GM21447 (cell line): ENCODE measurements around the gene LAMB4.
A peak's percentile ranks its signal among the peaks of the same experiment; 100 is the strongest.

Experiments
- ATAC-seq: cut with Tn5 transposase; IDR thresholded peaks from one replicate; pipeline ENCODE4 v1.9.1; 2021; ENCODE audit not compliant: unreplicated experiment

LAMB4 gene

DNA sequence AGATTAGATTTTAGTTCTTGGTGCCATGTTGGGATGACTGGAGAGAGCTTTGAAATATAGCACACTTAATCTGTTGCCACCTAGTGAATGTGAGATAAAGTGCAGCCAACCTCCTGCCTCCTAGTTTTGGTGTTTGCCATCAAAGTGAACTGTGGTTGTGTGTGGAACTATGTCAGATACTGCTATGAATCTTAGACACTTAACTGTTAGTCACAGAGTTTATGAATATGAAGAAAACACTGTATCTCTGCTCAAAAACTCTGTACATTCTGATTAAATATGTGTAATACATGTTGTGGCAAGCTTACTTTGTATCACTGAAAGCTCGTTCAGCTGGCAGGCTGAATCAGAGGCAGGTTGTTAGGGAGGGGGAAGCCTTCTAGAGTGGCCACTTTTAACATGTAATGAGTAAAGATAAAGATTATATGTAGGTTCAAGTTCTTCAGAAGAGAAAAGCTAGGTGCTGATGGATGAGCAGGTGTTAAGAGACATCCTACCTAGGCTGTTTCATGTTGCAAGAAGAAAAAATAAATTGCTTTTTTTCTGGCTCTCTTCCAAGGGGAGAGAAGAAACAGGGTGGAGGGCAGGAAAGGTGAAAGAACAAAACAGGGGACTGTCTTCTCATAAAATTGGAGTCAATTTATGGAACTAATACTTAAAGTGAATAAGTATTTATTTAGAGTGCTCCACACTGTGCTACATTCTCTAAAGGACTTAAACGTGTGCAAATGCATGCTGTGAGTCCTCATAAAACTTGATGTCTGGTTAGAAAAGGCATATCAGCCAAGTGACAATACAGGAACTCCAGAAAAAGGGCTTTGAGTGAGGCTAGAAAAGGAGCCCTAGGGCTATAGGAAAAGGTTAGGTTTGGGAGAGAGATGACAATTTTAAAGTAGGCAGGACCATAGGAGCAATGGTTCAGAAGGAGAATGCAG, 113.1 kb downstream of the LAMB4 start:
- no peak for ATAC-seq

DNA sequence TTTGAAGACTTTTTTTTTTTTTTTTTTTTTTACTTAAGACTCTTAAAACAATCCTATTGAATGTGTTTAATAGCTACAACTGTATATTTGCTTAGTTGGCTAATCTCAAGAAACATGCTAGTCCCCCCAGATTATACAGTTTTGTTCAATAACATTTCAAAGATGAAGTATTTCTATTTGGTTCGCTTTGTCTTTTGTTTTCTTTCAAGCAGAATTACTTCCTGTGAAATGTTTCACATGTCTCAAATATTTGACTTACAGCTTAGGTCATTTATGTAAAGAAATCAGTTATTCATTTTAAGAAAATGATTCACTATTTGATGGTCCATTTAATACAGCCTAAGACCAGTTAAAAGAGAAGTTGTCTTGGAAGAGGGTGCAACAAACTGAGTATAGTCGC, 114.4 kb downstream of the LAMB4 start:
- ATAC-seq = no peak

GRCh38 chr7:108014747-108015682, 115.1 kb downstream of the LAMB4 start:
- ATAC-seq = no peak

GRCh38 chr7:108014215-108014614, 115.9 kb downstream of the LAMB4 start:
- no peak for ATAC-seq

DNA sequence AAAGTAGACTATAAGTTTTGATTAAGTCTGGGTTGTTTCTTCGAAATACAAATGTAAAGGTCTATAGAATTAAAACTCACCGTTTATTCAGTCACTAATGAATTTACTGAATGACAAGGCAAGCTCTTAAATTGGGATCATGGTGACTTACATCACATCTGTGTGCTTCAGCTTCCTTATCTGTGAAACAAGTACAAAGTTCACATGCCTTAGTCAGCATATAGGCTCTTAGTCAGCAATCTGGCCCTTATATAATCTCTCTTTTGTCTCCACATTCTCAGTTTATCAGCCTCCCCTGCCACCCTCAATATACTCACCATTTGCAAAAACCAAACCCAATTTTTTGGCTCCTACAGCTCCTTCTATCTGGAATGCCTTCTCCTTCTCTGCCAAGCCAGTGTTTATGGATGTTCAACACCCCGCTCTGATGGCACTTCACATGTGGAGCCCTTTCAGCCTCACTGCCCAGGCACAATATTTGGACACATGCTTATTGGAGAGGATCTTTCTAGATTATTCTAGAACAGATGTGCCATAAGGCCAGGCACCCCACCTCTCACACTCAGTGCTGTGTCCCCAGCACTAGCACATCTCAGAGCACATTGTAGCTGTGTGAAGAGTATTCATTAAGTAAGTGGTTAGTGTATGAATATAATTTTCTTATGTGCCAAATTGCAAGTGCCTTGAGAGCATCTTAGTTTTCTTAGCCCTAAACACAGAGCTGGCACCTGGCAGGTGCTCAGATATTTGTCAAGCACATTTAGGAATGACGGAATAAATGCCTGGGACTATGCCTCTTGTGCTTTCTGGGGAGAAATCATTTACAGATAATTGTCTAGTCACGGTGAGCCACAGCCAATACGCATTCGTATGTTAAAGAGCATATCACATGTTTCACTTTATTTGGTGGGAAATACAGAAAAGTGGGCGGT, 117.4 kb downstream of the LAMB4 start:
- no peak for ATAC-seq

- no peak for ATAC-seq
Observed at GRCh38 chr7:108010377-108010776, 119.8 kb downstream of the LAMB4 start.

DNA sequence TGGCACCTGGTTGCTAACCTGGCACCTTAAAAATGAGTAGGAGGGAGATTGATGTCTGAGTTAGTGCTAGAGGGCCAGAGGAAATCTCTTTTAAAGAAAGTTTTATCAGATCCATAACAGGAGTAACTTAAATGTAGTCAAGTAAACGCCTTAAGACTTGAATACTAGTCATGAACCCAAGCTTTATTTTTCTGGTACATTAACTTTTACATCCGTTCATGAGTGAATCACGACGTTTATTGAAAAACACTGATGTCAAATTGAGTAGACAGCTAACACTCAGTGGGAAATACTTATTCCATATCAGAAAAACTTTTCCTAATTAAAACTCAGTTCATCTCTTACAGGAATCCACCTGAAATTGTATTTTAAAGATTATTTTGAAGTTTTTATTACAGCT, 120.3 kb downstream of the LAMB4 start:
- ATAC-seq = no peak

GRCh38 chr7:108008827-108009226, 121.3 kb downstream of the LAMB4 start:
- ATAC-seq = no peak

DNA sequence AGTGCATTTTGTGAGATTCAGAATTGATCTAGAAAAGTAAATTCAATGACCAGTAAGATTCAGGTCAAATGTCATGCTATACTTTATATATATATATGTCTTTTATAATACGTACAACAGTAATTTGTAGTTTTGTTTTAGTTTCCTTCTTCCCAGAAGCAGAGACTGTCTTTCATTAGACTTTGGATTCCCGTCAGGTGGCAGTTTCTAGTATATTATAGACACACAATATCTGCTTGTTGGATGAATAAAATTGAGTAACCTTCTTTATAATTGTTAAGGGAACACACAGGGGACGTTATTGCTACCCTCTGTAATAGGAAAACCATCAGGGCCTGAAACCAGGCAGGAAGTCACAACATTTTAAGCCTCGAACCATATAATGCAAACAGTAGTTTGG, 121.9 kb downstream of the LAMB4 start:
- ATAC-seq = no peak

GRCh38 chr7:108007762-108008161, 122.4 kb downstream of the LAMB4 start:
- no peak for ATAC-seq

DNA sequence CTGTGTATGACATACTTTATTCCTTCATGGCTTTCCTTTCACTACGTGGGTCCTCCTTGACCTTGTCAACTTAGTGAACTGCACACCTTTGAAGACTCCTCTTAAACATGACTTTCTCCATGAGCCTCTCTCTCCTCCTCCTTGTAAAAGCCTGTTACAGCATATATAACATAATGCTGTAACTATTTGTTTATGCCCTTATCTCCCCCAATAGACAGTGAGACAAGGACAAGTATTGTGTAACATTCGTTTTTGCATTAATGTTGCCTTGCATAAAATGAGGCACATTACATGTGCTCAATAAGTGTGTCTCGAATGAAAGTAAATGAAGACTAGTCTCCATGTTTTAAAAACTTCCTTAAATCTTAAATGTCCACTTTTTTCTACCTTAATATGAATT, 122.9 kb downstream of the LAMB4 start:
- ATAC-seq = no peak

DNA sequence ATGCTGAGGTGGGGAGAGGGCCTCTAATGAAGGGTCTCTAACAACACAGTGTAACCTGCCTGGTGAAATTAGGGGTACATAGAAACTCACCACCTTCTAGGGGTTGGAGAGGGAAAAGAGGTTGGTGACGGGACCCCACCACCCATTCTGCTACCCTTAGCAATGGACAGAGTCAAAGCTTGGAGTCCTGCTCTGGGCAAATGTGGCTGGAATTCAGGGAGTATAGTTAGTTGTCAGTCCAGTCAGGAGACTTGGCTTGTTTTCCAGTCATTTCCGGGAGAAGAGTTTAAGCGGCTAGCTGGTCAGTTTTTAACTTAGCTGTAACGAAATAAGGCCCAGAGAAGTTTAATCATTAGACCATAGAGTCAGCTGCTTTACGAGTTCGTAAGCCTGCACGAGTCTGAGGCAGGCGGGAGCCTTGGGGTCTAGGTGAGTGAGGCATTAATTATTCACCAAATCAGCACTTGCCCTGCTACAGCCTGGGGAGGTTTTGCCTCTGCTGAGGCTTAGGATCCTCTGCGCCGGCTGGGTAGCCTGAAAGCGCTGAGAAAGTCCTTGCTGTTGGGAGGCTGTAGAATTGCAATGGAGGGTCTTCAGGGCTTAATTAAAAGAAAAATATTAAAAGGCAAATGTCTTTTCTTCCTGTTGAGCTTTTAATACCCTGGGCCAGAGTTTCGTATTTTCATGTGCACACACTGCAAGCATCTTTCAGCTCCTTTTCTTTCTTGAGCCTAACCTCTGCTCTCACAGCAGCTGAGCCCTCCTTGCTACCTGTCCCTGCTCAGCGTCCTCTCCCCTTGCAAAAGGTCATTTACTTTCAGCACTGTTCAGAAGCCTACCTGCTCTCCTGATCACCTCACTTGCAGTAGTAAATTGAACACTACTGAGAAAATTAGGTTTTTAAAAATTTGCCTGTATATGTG, 125.7 kb downstream of the LAMB4 start:
- ATAC-seq = peak; percentile 59

GRCh38 chr7:108003599-108003935, 126.6 kb downstream of the LAMB4 start:
- no peak for ATAC-seq

GRCh38 chr7:108002726-108003598, 127.2 kb downstream of the LAMB4 start, which contains the start of gene LAMB1:
TSS of gene LAMB1 (minus strand) at chr7:108003161. CDS start at chr7:108002885, 276 bp downstream.
- ATAC-seq = no peak

DNA sequence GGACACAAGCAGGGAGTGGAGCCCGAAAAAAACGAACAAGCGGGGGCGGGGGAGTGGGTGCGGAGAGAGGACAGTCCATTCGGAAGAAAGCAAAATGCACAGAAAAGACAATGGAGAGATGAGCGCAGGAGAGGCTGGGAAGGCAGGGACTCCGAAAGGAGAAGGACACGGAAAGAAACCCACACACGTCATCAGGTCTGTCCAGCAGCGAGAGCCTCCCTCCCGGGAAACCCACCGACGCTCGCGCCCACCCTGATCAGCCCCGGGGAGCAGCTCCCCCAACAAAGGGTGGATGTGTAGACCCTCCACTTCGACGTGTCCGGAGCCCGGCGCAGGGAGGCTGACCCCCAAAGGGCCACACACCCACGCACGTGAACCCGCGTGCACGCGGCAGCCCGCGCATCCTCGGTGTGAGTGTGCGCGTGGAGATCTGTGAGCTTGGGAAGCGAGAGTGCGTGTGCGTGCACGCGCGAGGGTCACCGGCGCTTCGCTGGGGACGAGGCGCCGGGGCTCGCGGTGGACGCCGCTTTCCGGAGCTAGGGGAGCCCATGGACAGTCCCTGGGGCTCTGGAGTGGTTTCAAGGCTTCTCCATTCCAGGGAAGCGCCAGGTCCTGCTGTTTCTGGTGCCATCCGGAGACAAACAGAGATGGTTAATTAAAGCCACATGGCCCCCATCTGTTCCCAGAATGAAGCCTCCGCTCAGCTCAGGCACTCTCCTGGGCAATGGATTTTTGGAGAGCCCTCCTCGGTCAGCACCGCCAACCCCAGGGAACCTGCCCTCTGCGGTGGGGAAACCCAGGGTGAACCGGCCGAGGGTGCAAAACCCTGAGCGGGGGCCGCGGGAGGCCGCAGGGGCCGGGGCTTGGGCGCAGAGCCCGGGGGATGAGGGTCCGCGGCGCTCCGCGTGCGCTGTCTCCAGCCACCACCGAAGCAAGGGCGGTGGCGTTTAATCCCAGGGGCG, 128.1 kb downstream of the LAMB4 start:
- ATAC-seq = no peak

DNA sequence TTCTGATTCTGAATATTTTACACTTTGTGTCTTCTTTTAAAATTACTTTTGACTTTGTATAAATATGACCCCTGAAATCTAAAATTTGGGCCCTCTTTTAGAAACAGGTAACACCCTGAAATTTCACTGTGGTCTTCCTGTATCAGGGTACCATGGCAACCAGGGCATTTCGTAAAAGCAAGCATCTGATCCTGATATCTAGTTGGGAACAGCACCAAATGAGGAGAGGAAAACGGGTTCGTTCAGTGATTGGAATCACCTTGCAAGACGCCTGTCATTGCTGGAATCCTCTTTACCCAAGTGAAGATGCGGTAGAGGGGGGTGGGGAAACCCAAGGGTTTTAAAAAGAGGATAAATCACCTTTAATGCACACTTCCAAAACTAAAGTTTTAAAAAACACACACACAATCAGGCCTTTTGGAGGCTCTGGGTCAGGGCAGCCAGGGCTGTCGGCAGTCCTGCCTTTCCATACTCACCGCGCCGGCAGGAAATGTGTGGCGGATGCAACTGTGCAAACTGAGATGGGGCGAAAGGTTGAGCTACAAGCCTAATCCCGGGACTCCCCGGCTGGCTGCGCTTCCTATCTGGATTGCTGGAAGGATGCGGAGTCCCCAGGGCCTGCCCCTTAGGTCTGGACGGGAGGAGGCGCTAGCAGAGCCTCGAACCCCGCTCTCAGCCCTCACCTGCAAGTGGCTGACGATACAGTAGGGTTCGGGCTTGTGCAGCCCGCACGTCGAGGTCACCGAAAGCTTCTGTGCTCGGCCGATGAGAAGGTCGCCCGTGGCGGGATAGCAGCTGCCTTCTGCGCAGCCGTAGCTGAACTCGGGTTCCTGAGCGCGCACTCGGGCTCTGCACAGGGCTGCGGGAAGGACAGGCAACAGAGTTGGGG, 129.0 kb downstream of the LAMB4 start:
- ATAC-seq = no peak
